ENCODE data around the gene SSTR5. TPM values are rescaled to one million over a fixed set of nuclear protein-coding genes. Genes with fewer than 3 reads are reported as not detected.

The SSTR5 gene
- total and polyA plus RNA-seq, 2 donors (not counting 1 experiment from before 2014, with no cell fraction given), result not detected

DNA sequence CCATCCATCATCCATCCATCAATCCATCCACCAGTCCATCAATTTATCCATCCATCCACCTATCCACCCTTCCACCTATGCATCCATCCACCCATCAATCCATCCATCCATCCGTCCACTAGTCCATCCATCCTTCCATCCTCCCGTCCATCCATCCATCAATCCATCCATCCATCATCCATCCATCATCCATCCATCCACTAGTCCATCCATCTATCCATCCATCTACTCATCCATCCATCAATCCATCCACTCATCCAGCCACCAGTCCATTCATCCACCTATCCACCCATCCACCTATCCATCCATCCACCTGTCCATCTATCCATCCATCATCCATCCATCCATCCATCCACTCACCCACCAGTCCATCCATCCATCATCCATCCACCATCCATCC, 39.9 kb upstream of the SSTR5 start:
- TF ChIP-seq, protein P1, sequence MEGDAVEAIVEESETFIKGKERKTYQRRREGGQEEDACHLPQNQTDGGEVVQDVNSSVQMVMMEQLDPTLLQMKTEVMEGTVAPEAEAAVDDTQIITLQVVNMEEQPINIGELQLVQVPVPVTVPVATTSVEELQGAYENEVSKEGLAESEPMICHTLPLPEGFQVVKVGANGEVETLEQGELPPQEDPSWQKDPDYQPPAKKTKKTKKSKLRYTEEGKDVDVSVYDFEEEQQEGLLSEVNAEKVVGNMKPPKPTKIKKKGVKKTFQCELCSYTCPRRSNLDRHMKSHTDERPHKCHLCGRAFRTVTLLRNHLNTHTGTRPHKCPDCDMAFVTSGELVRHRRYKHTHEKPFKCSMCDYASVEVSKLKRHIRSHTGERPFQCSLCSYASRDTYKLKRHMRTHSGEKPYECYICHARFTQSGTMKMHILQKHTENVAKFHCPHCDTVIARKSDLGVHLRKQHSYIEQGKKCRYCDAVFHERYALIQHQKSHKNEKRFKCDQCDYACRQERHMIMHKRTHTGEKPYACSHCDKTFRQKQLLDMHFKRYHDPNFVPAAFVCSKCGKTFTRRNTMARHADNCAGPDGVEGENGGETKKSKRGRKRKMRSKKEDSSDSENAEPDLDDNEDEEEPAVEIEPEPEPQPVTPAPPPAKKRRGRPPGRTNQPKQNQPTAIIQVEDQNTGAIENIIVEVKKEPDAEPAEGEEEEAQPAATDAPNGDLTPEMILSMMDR (IDR thresholded peaks at IDR 0.05), result no peak
- no peak for TF ChIP-seq EZH2 (IDR thresholded peaks at IDR 0.05; ENCODE audit: borderline replicate concordance, insufficient read depth, low read depth, low read length, poor library complexity, severe bottlenecking)
- Histone ChIP-seq H3K27me3 (replicated peaks in 1 of 4; ENCODE audit: control extremely low read depth in 1 of 4, control insufficient read depth in 3 of 4, insufficient read depth in 4 of 4, low read length in 3 of 4) (peaks cover 0 to 2% (median 0%) of the 10 kb centered on the region in 4 experiments), H3K9ac (ENCODE audit: low read length) (no peak overlapping the region), H3K4me3 (ENCODE audit: control extremely low read depth in 1 of 5, extremely low read depth in 1 of 5, insufficient read depth in 1 of 5, low read depth in 2 of 5, low read length in 4 of 5) (no peak overlapping the region), H3K79me2 (ENCODE audit: control insufficient read depth, insufficient read depth, low read length) (no peaks in the 10 kb centered on the region), H3K9me3 (ENCODE audit: control extremely low read depth in 1 of 3, control insufficient read depth in 2 of 3, insufficient read depth in 1 of 3, low read length in 2 of 3) (peaks cover 0 to 22% (median 0%) of the 10 kb centered on the region in 3 donors), H3K4me2 (replicated peaks; ENCODE audit: low read depth, low read length, poor library complexity, severe bottlenecking) (no peak overlapping the region), H3K36me3 (replicated peaks in 1 of 2; ENCODE audit: control extremely low read depth in 1 of 2, control insufficient read depth in 1 of 2, extremely low read depth in 1 of 2, insufficient read depth in 2 of 2, low read length in 1 of 2) (no peaks in the 10 kb centered on the region), H2AFZ (ENCODE audit: insufficient read depth, low read depth, low read length, poor library complexity, severe bottlenecking) (no peak overlapping the region), H3K4me1 (ENCODE audit: control insufficient read depth in 2 of 2, insufficient read depth in 2 of 2, low read length in 2 of 2) (no peaks in the 10 kb centered on the region), H3K27ac (ENCODE audit: low read length in 2 of 2) (no peak overlapping the region), H4K20me1 (ENCODE audit: control insufficient read depth, insufficient read depth, low read length, poor library complexity, severe bottlenecking) (no peaks in the 10 kb centered on the region)
- H3K27ac Mint-ChIP-seq, result no peak overlapping the region
- CTCF ChIA-PET, result no interaction called here
- no peak for DNase-seq
- no peaks in the 10 kb centered on the region for H3K4me1 Mint-ChIP-seq
- no peak for ATAC-seq (ENCODE audit: low read depth)
- no peaks in the 10 kb centered on the region for H3K27me3 Mint-ChIP-seq
- no peak overlapping the region for H3K4me3 Mint-ChIP-seq
- intact Hi-C loops (cut with micrococcal nuclease), result no loop called here
- 93% methylated on average over 2 of the region's 2 CpGs for WGBS (ENCODE audit: insufficient coverage)
- POLR2A ChIA-PET, result no interaction called here
- no peaks in the 10 kb centered on the region for H3K9me3 Mint-ChIP-seq (ENCODE audit: insufficient read depth)

DNA sequence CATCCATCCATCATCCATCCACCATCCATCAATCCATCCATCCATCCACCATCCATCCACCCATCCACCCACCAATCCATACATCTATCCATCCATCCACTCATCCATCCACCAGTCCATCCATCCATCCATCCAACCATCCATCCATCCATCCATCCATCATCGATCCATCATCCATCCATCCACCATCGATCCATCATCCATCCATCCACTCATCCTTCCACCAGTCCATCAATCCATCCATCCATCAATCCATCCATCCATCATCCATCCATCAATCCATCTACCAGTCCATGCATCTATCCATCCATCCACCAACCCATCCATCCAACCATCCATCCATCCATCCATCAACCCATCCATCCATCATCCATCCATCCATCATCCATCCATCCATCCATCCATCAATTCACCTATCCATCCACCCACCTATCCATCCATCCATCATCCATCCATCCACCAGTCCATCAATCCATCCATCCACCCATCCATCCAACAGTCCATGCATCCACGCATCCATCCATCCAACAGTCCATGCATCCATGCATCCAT, 39.3 kb upstream of the SSTR5 start:
- TF ChIP-seq, protein P1 (IDR thresholded peaks at IDR 0.05), result no peak
- TF ChIP-seq EZH2 (IDR thresholded peaks at IDR 0.05; ENCODE audit: borderline replicate concordance, insufficient read depth, low read depth, low read length, poor library complexity, severe bottlenecking), result no peak
- H3K9me3 ChIP-seq (ENCODE audit: control extremely low read depth in 1 of 3, control insufficient read depth in 2 of 3, insufficient read depth in 1 of 3, low read length in 2 of 3), result peaks cover 0 to 22% (median 0%) of the 10 kb centered on the region in 3 donors
- ATAC-seq (ENCODE audit: low read depth), result no peak
- Mint-ChIP-seq H3K9me3 (ENCODE audit: insufficient read depth) (no peaks in the 10 kb centered on the region), H3K27ac (no peak overlapping the region), H3K27me3 (no peaks in the 10 kb centered on the region), H3K4me1 (no peaks in the 10 kb centered on the region), H3K4me3 (no peak overlapping the region)
- POLR2A ChIA-PET, result no interaction called here
- H3K27me3 ChIP-seq (replicated peaks in 1 of 4; ENCODE audit: control extremely low read depth in 1 of 4, control insufficient read depth in 3 of 4, insufficient read depth in 4 of 4, low read length in 3 of 4), result peaks cover 0 to 4% (median 0%) of the 10 kb centered on the region in 4 experiments
- H4K20me1 ChIP-seq (ENCODE audit: control insufficient read depth, insufficient read depth, low read length, poor library complexity, severe bottlenecking), result no peaks in the 10 kb centered on the region
- no peak overlapping the region for H3K4me3 ChIP-seq (ENCODE audit: control extremely low read depth in 1 of 5, extremely low read depth in 1 of 5, insufficient read depth in 1 of 5, low read depth in 2 of 5, low read length in 4 of 5)
- CTCF ChIA-PET, result no interaction called here
- H3K9ac ChIP-seq (ENCODE audit: low read length), result no peak overlapping the region
- H3K4me1 ChIP-seq (ENCODE audit: control insufficient read depth in 2 of 2, insufficient read depth in 2 of 2, low read length in 2 of 2), result no peaks in the 10 kb centered on the region
- H3K36me3 ChIP-seq (replicated peaks in 1 of 2; ENCODE audit: control extremely low read depth in 1 of 2, control insufficient read depth in 1 of 2, extremely low read depth in 1 of 2, insufficient read depth in 2 of 2, low read length in 1 of 2), result no peaks in the 10 kb centered on the region
- H3K27ac ChIP-seq (ENCODE audit: low read length in 2 of 2), result no peak overlapping the region
- intact Hi-C loops (cut with micrococcal nuclease), result no loop called here
- 100% methylated on average over 3 of the region's 3 CpGs for WGBS (ENCODE audit: insufficient coverage)
- no peaks in the 10 kb centered on the region for H3K79me2 ChIP-seq (ENCODE audit: control insufficient read depth, insufficient read depth, low read length)
- no peak overlapping the region for H2AFZ ChIP-seq (ENCODE audit: insufficient read depth, low read depth, low read length, poor library complexity, severe bottlenecking)
- H3K4me2 ChIP-seq (replicated peaks; ENCODE audit: low read depth, low read length, poor library complexity, severe bottlenecking), result no peak overlapping the region
- DNase-seq, result no peak

Measured in B cell (primary cell).